Adrenal gland (tissue), 12 donors: ENCODE data around the gene ELL2. TPM values are rescaled to one million over a fixed set of nuclear protein-coding genes. Genes with fewer than 3 reads are reported as not detected.

Experiments
- DNase-seq, 7 donors: peaks; one replicate each; pipeline ENCODE4 v3.0.0-alpha.2; 2019 to 2020
- H3K27ac ChIP-seq, 5 donors: fragments of 200-600 bp; sonication (generic) in 4 of 5; 1 replicate in 3 of 5; 2 replicates in 2 of 5; pipeline versions ENCODE4 v1.5.1 to v1.8.0; 2016 to 2020; ENCODE audit warnings: mild to moderate bottlenecking in 1 of 5
- H3K27me3 ChIP-seq: fragments of 200-600 bp; 2 replicates; pipeline ENCODE4 v1.8.0; 2021
- H3K36me3 ChIP-seq, 2 donors: fragments of 200-600 bp; replicated peaks in 1 of 2; 1 replicate in 1 of 2; 2 replicates in 1 of 2; pipeline versions ENCODE4 v1.5.1 to v1.8.0; 2018 to 2022
- H3K4me1 ChIP-seq, 2 donors: fragments of 200-600 bp; replicated peaks in 1 of 2; 1 replicate in 1 of 2; 2 replicates in 1 of 2; pipeline versions ENCODE4 v1.5.1 to v1.8.0; 2018 to 2021
- H3K4me3 ChIP-seq, 4 donors: fragments of 200-600 bp; sonication (generic) in 3 of 4; one replicate each; pipeline ENCODE4 v1.5.1; 2016 to 2018
- H3K9me3 ChIP-seq, 3 donors: fragments of 200-600 bp; sonication (generic) in 1 of 3; replicated peaks in 1 of 3; 1 replicate in 2 of 3; 2 replicates in 1 of 3; pipeline versions ENCODE4 v1.5.1 to v1.8.0; 2016 to 2021
- POLR2A ChIP-seq, 2 donors: fragments of 450-650 bp; IDR thresholded peaks; one replicate each; pipeline ENCODE4 v1.6.1; 2017; ENCODE audit warnings: antibody characterized with exemption in 2 of 2, mild to moderate bottlenecking in 2 of 2, moderate library complexity in 1 of 2
- WGBS, 4 donors: extraction: QIAGEN DNeasy Blood & Tissue Kit in 2 of 4; methylation state at CpG; one replicate each; pipeline versions ENCODE4 v1.1.5 to v1.1.7; 2013 to 2017; 5-methylcytosine and 5-hydroxymethylcytosine counted together
- intact Hi-C, 2 donors: fragments of 100-400 bp; cut with DNase I; formaldehyde crosslinking; loops; one replicate each; pipeline versions ENCODE4 v1.14.1 to v1.15.0; 2022 to 2023
- polyA plus RNA-seq, 3 donors: library from polyadenylated mRNA; stranded (reverse); fragments of 200-250 nt in 2 of 3; fragments of 350-450 nt in 1 of 3; fragmentation: Illumina TruSeq in 1 of 3; extraction: RNeasy Lipid Tissue Mini Kit (QIAGEN cat#74804) in 1 of 3; gene quantifications; one replicate each; pipeline ENCODE4 v1.2.3, GENCODE V29; 2013 to 2014
- total RNA-seq, 9 donors: library from RNA; depleted of rRNA in 4 of 9; stranded (reverse); fragments of >200 nt in 4 of 9; fragments of 120-200 nt in 1 of 9; fragmentation: NEBNext Ultra II Directional in 1 of 9; extraction: Animal tissue kit (Norgen Biotek cat#: 25700) in 1 of 9; gene quantifications; one replicate each; pipeline versions ENCODE4 v1.1.0 to v1.2.4, GENCODE V29; 2013 to 2023
- TF ChIP-seq, protein P1 (sequence below), 6 experiments: fragments of 450-650 bp in 4 of 6; fragments of 200-600 bp in 2 of 6; sonication (generic) in 1 of 6; IDR thresholded peaks; 1 replicate in 5 of 6; 2 replicates in 1 of 6; pipeline versions ENCODE4 v1.5.1 to v1.8.0; 2016 to 2021; ENCODE audit warnings: antibody characterized with exemption in 6 of 6, mild to moderate bottlenecking in 2 of 6, moderate library complexity in 1 of 6
- donor health status: healthy with polysubstance abuse.
- donor health status: Bipolar disorder and iron deficiency.
- donor health status: DM: yes; HTN: yes; CAD: no.
- donor health status: DM: no; HTN: no; CAD: no.
- donor health status: DM: no; HTN: no; CAD: no.
- donor health status: DM: yes; HTN: yes; CAD: no.

ELL2 gene
- total and polyA plus RNA-seq, 12 donors, result 3.4 to 27.5 (median 14.5) TPM

DNA sequence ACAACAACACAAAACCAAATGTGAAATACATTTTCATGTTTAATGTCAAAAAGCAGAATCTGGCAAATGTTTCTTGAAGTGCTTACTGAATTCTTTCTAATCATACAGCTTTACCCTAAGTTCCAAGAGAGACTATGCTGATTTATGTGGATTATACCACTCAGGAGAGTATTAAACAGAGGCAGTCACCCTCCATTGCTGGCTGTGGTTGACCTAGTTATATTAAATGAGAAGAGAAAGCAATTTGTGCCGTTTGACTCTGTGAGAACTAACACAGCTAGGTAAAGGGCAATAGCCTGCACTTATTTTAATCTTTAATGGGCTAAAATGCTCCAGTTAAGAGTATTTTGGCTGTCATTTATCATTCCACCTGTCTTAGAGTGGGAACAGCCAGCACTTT is 62.6 kb downstream of the ELL2 start:
- Histone ChIP-seq H3K4me1 (no peaks in the 10 kb centered on the region), H3K9me3 (no peaks in the 10 kb centered on the region), H3K27me3 (no peaks in the 10 kb centered on the region), H3K36me3 (peaks cover 0 to 3% of the 10 kb centered on the region in 2 donors), H3K27ac (no peak overlapping the region), H3K4me3 (no peak overlapping the region)
- TF ChIP-seq POLR2A (IDR thresholded peaks at IDR 0.05), result no peak
- TF ChIP-seq, protein P1, sequence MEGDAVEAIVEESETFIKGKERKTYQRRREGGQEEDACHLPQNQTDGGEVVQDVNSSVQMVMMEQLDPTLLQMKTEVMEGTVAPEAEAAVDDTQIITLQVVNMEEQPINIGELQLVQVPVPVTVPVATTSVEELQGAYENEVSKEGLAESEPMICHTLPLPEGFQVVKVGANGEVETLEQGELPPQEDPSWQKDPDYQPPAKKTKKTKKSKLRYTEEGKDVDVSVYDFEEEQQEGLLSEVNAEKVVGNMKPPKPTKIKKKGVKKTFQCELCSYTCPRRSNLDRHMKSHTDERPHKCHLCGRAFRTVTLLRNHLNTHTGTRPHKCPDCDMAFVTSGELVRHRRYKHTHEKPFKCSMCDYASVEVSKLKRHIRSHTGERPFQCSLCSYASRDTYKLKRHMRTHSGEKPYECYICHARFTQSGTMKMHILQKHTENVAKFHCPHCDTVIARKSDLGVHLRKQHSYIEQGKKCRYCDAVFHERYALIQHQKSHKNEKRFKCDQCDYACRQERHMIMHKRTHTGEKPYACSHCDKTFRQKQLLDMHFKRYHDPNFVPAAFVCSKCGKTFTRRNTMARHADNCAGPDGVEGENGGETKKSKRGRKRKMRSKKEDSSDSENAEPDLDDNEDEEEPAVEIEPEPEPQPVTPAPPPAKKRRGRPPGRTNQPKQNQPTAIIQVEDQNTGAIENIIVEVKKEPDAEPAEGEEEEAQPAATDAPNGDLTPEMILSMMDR (IDR thresholded peaks at IDR 0.05), result no peak
- no peak for DNase-seq
- intact Hi-C loops, result no loop called here
- WGBS, 4 donors, result 57 to 71% (median 64%) methylated on average over 1 of the region's 1 CpG

- Histone ChIP-seq H3K36me3 (peaks cover 0 to 9% of the 10 kb centered on the region in 2 donors), H3K27ac (no peak overlapping the region)
These were observed 65.9 kb downstream of the ELL2 start for GRCh38 chr5:95895771-95896170.

GRCh38 chr5:95895251-95895650 is 66.4 kb downstream of the ELL2 start:
- H3K9me3 ChIP-seq, result no peaks in the 10 kb centered on the region
- H3K36me3 ChIP-seq, result peaks cover 0 to 14% of the 10 kb centered on the region in 2 donors
- H3K27ac ChIP-seq, result no peak overlapping the region
- TF ChIP-seq POLR2A (IDR thresholded peaks at IDR 0.05), result no peak
- TF ChIP-seq, protein P1 (IDR thresholded peaks at IDR 0.05), result no peak
- H3K4me1 ChIP-seq, result no peaks in the 10 kb centered on the region
- H3K4me3 ChIP-seq, result no peak overlapping the region
- no peak for DNase-seq
- H3K27me3 ChIP-seq, result no peaks in the 10 kb centered on the region
- intact Hi-C loops, result no loop called here
- 58 to 82% (median 77%) methylated on average over 3 of the region's 3 CpGs for WGBS, 4 donors

More at GRCh38 chr5:95895771-95896170, 65.9 kb downstream of the ELL2 start:
- Histone ChIP-seq H3K9me3 (no peaks in the 10 kb centered on the region), H3K27me3 (no peaks in the 10 kb centered on the region), H3K4me1 (no peaks in the 10 kb centered on the region), H3K4me3 (no peak overlapping the region)
- intact Hi-C loops, result no loop called here
- DNase-seq, result peak in 1 of 7 donors; percentile 25
- WGBS, 4 donors, result 73 to 78% (median 76%) methylated on average over 5 of the region's 5 CpGs
- TF ChIP-seq POLR2A (IDR thresholded peaks at IDR 0.05), result no peak
- TF ChIP-seq, protein P1 (IDR thresholded peaks at IDR 0.05), result no peak

DNA sequence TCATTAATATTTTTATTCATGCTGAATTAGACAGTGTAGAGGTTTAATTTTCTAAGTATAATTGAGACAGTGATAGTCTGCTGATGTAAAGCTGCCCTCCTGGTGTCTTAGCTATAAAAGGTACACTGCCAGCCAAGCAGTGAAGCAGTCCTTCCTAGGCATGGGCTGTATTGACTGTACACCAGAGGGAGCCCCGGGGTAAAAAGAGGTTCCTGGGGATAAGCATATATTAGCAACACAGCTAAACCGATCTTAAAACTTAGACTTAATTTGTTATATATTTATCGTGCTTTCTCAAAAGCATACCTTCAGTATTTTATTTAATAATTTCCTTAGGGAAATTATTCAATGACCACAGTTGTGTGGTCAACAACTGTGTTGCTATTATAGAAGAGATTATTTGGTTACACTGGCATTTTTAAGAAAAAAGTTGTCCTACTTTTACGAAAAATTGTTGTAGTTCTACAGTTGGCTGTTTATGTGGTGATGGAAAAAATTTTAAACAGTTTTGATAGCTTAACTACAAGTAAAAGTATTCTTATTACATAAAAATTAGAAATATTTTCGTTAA is 68.8 kb downstream of the ELL2 start:
- peaks cover 0 to 21% of the 10 kb centered on the region in 2 donors for H3K36me3 ChIP-seq
- no peaks in the 10 kb centered on the region for H3K9me3 ChIP-seq
- DNase-seq, result peak in 5 of 7 donors; percentile 33 to 64 (median 53)
- no peak overlapping the region for H3K27ac ChIP-seq
- no peaks in the 10 kb centered on the region for H3K4me1 ChIP-seq
- no peak overlapping the region for H3K4me3 ChIP-seq
- WGBS, 4 donors, result 91 to 94% (median 93%) methylated on average over 5 of the region's 5 CpGs
- no peaks in the 10 kb centered on the region for H3K27me3 ChIP-seq
- TF ChIP-seq POLR2A (IDR thresholded peaks at IDR 0.05), result no peak
- TF ChIP-seq, protein P1 (IDR thresholded peaks at IDR 0.05), result peak; percentile 16 to 49 (median 32)
- intact Hi-C loops, result no loop called here
